GM18511 (cell line): ENCODE measurements around the gene AGER.
"Not testable (repeated sequence)": the region's sequence is repeated elsewhere in the genome, so short reads cannot be mapped to it uniquely, and the experiment has no call there.

ENCODE experiments used
- ATAC-seq: cut with Tn5 transposase; IDR thresholded peaks from one replicate; pipeline ENCODE4 v1.9.1; 2021; ENCODE audit warnings: mild to moderate bottlenecking, moderate library complexity; ENCODE audit not compliant: unreplicated experiment

AGER gene

DNA sequence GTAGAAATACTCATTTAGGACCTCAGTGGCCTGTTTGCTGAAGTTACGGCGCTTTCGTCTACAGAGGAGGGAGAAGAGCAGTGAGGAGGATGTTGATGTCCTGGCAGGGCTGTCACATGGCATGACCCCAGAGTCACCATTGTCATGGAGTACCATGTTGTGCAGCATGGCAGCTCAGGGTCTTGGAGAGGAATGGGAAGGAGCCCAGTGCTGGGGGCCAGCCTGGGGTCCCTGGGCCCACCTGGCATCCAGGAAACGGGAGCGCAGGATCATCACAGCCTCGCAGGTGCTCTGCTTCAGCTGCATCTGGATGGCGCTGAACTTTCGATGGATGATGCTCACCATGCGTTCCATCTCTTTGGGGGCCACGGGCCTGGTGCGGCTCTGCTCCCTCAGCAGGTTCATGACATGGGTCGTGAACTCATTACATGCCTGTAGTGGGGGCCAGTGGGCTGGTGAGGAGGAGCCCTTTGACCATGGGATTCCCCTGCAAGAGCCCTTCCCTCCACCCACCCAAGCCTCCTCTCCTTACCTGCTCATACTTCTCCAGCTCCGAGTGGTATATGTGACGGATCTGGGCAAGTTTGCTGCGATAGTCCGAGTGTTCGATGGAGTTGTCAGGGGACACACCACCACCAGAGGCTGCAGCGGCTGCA, 3.8 kb upstream of the AGER start:
- ATAC-seq = not testable (repeated sequence)

DNA sequence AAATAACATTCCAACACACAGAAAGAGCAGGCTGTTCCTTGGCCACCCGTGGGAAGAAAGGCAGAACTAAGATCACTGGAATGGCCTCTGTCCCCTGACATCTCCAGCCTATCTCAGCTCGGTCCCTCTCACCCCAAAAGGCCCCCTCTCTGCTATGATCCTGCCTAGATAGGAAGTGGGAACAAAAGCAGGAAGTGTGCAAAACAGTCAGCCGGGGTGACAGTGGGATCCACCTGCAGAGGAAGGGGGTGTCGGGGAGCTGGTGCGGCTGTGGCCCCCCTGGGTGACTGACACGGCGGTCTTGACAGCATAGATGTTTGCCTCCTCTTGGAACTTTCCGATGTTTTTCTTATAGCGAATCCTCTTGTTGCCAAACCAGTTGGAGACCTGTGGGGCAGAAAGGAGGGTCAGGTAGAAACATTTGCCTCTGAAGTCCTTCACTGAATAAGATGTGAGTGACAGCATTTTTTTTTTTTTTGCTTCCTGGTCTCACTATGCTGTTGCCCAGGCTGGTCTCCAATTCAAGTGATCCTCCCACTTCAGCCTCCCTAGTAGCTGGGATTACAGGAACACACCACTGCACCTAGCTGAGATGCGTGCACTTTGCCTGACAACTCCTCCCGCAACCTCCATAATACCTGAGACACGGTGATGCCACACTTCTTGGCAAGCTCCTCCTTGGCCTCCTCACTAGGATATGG, 3.1 kb upstream of the AGER start:
- ATAC-seq = no peak

DNA sequence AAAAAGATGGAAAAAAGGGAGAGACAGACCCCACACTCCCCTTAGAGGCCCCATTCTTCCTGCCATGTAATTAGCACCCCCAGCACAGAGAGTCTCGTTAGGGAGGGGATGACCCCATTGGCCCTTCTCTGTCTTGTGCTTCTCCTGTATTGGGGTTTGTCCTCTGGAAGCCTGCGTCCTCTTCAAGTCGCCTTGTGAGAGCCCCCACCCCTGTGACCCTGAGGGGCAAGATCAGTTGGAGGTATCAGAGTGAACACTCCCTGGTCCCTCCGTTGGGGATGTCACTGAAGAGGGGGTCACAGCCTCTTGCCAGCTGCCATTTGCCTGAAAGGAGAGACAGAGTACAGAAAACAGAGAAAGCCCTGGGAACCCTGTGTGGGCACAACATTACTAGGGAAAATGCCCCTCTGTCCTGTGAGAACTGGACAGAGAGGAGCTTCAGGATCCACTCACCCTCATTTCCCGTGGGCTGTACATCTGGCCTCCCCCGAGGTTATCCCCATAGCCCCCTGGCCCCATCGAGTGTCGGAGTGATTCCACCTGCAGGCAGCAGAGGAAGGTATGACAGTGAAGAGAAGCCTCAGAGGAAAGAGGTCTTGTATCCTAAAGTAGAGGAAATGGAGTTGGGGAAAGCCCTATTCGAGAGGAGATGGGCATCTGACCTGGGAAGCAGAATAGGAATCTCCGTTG, 2.2 kb upstream of the AGER start:
- not testable (repeated sequence) for ATAC-seq

DNA sequence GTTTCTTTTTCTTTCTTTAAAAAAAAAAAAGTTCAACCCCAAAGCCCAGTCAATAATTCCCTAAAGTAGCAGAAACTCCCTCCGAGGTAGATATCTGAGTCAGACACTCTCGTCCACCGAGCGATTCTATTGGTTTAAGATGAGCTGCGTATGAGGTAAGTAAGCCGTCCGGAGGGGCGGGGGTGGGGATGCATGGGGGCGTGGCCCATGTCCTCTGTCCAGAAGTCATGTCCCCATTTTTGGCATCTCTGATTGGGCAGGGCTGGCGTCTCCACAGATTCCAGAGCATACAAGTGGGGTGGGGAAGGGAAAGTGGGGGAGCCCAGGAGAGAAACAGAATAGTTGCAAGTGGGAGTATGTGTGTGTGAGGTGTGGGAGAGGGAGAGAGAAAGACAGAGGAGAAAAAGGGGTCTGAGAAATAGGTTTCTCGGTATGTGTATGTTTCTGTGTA, 1.7 kb upstream of the AGER start:
- ATAC-seq = not testable (repeated sequence)

- no peak for ATAC-seq
Measured at GRCh38 chr6:32183483-32184083, 470 bp downstream of the AGER start.

DNA sequence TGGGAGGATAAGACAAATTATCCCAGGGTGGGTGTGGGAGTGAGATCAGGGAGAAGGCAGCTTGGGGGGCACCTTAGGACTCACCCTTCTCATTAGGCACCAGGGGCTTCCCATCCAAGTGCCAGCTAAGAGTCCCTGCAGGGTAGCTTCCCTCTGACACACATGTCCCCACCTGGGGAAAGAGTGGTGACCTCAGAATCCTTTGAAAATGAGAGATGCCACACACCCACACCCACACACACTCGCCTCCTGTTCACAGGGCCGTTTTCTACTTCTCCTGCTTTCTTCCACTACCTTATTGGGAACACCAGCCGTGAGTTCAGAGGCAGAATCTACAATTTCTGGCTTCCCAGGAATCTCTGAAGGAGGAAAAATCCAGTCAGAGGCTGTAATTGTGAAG, 1.0 kb downstream of the AGER start:
- no peak for ATAC-seq

DNA sequence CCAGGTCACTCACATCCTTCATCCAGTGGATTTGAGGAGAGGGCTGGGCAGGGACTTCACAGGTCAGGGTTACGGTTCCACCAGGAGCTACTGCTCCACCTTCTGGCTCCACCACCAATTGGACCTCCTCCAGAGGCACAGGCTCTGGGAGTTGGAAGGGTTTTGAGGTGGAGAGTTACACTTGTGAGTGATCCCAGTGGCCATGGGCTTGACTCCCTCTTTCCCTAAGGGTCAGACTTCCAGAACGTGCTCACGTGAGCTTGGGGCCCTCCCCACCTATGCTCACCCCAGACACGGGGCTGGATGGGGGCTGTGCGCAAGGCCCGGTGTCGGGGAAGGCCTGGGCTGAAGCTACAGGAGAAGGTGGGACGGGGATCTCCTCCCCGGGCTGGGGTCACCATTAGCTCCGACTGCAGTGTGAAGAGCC, 1.5 kb downstream of the AGER start:
- ATAC-seq = no peak

GRCh38 chr6:32181915-32182529, 2.0 kb downstream of the AGER start:
- ATAC-seq = no peak

DNA sequence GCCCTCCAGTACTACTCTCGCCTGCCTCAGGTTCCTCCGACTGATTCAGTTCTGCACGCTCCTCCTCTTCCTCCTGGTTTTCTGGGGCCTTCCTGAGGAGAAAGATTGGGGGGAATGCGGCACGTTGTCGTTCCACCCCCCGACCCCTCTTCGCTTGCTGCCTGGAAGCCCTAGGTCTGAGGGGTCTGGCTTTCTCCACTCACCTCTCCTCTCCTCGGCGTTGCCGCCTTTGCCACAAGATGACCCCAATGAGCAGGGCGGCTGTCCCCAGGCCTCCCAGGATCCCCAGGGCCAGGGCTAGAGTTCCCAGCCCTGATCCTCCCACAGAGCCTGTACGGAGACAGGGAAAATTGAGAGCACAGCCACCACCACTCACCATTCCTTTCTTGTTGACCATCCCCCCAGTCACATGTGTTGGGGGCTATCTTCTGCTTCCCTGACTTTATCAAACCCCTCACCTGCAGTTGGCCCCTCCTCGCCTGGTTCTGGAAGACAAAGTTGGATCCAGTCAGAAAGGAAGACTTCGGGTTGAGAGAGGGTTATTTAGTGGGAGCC, 2.8 kb downstream of the AGER start:
- ATAC-seq = no peak

- ATAC-seq = no peak
Measured at GRCh38 chr6:32179766-32180405, 4.2 kb downstream of the AGER start.

DNA sequence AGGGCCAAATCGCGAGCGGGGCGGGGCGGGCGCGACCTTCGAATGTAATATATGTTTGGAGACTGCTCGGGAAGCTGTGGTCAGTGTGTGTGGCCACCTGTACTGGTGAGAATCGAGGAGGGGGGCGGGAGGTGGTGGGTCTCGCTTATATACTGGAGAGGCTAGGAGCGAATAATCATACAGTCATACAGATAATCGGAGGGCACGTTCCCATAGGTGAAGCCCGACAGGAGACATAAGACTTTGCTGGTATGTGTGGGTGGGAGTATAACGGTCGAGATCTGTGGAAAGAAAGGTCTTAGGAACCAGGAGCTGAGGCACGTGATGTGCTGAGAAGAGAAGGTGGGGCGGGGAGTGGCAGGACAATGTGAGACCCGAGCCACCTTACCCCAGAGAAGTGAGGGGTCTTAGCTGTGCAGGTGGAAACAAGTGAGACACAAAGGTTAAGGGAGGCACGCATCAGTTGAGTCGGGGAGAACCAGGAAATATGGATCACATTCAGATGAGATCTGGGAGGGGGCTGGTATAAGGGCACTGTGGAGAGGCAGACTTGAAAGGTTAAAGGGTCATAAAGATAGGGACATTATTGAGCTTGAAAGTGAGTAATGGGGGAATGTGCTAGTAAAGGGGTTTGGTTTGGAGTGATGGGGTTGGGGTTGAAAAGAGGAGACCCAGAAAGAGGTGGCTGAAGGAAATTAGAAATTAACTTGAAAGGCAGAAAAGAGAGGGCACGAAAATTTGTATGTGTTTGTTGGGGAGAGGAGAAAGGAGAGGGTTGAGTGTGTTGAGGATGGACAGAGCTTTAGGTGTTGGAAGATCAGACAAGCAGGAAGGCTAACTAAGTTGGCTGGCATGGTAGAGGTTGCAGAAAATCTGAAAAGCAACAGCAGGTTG, 5.3 kb downstream of the AGER start:
- no peak for ATAC-seq

DNA sequence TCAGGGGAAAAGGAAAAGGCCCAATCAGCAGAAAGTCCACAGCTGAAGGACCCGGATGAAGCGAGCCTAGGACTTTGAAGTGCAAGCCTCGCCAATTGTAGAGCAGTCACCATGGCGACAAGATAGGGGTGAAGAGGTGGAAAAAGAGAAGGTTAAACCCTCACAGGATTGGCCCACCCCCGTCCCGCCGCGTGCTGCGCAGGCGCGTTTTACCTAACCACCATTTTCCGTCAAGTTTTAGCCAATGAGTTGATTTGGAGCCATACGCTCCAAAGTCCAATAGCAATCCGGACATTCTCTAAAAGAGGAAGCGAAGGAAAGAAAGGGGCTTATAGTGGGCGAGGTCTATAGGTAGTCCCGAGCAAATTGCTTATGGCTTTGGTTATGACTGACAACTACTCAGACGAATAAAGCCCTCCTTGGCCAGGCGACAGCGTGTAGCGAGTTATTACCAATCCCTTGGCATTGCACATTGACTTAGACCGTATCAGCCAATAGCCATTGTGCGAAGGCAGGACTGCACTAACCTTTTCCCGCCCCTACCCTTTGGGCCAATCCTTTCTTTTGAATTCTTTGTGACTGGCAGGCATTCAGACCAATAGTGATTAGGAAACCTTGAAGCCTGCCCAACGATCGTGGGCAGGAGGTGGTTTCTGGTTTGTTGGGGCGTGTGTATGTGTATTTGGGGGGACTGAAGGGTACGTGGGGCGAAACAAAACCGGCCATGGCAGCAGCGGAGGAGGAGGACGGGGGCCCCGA, 6.1 kb downstream of the AGER start, which contains the start of gene RNF5:
TSS of gene RNF5 (plus strand) at position 618 of the 759 bp plus-strand sequence. CDS start at position 725, 107 bp downstream.
- peak; percentile 83 for ATAC-seq

DNA sequence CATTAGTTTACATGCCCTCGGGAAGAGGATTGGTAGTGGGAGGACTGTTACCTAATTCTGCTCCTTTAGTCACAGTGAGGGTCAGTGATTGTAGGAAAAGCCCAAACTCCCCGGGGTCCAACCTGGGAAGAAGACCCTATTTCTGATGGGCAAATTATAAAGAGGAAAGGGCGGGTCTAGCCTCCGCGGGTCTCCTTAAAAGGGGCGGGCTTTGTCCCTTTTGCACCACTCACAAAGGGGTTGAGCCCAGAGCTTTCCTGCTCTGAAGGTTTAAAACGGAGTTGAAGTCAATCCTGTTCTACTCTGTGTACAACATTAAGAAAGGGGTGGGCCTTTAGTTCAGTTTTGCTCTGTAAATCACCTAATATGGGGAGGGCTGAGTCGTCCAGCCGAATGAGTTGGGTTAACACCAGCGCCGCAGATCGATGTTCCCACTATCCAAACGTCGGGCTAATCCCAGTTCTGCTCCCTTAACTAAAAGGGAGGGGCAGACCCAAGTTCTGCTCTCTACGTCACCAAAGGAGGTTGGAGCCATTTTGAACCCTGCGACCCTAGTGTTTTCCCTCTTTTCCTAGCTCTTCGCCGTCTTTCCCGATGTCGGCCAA, 6.8 kb downstream of the AGER start:
- ATAC-seq = no peak

DNA sequence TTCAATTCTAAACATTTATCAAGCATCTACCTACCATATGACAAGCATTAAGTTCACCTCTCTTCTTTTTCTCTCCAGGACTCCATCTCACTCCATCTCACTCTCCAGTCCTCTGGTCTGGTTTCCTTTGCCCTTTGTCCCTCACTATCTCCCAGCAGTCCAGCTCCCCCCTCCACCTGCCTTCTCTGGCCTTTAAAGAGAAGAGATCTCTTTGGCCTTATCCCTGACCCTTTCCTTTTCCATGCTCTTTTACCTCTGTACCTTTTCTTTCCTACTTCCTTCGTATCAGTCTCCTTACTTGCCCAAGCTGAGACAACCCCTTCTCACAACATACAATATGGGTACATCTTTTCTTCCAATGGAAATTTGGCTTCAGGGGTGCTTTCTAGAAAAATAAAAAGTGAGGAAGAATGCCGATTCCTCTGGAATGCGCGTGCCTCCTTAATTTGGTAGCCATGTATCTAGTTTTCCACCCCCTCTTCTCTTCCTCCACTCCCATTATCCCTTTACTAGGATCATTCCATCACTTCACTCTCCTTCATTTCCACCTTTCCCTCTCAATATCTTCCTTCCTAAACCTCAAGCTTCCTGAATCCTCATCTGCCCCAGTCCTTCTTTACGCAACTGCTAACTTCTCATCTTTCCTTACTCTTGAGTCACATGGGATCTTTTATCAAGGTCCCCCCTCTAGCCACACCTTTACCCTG, 7.4 kb downstream of the AGER start:
- ATAC-seq = no peak

DNA sequence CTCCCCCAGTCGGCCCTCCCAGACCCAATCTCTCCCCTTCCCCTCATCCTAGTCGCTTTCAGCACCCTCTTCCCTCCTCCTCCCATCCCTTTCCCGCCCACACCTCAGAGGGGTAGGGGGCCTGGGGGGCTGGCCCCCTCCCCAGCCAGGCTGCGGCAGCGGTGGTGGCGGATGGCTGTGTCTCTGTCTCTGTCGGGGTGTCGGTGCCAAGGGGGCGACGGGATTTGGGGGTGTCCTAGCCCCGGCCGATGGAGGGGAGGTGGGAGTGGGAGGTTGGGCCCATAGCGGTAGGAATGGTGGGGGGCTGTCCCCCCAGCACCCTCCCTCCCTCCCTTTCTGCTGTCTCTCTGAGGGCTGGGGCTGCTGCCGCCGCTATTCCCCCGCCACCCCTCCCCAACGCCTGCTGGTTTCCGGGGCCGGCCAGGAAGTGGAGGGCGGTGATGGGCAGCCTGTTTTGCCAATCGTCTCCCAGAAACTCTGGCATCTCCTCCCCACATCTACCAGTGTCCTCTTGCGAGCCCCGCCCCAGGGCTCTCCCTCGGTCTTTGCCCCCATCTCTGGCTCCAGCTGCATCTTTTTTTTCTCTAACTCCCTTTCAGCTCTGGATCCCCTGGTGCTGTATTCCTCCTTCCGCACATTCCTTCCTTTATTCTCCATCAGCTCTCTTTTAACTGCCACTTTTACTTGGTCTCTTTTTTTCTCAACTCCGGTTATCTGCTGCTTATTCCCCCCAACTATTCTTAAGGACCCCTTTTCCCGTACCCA, 8.2 kb downstream of the AGER start, which contains the start of gene AGPAT1:
TSS of gene AGPAT1 (minus strand) at position 374 of the 765 bp plus-strand sequence. CDS start 4,588 bp downstream, outside the sequence.
- ATAC-seq = no peak

DNA sequence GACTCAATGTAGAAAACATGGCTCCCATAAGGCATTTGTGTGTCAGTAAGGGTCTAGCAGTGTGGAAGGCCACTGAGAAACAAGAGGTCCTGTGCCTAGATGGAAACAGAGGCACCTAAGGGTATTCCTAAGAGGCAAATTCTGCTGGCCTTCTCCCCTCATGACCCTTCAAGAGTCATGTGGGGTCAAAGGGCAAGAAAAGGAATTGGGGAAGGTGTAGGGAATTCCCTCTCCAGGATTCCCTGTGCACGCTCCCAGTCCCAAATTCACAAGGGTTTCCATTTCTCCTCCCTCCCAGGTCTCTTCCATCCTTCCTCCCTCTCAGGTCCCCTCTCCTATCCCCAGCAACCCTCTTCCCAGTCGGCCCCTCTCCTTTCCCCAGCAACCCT, 8.7 kb downstream of the AGER start:
- ATAC-seq = no peak

DNA sequence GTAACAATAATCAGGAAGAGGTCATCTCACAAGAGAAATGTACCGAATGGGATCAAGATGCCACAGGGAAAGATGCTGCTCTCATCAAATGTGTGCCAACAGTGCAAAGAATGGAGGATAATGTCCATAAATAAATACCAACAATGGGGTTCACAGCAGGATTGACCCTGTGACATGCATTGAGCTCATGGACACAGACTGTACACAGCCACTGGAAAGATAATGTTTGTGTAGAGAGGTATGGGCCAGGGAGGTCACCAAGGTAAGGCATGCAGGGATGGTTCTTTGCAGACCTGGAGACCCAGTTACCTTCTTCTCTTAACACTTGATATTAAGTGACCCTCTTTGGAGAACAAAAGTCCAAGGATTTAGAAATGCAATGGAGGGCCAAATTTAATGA, 9.6 kb downstream of the AGER start:
- no peak for ATAC-seq
